Upper lobe of left lung (tissue), 4 donors: ENCODE results near the gene ATP8B1.

Experiments used
- CTCF ChIP-seq, 6 experiments: fragments of 450-650 bp in 4 of 6; fragments of 200-600 bp in 2 of 6; sonication (generic) in 2 of 6; IDR thresholded peaks; one replicate each; pipeline ENCODE4 v1.5.1; 2016 to 2019; ENCODE audit warnings: antibody characterized with exemption in 6 of 6
- EP300 ChIP-seq, 4 donors: sonication (generic); formaldehyde crosslinking; IDR thresholded peaks; one replicate each; pipeline ENCODE4 v1.5.1; 2017; ENCODE audit warnings: antibody characterized with exemption in 4 of 4, control low read depth in 2 of 4
- POLR2A ChIP-seq, 4 donors: fragments of 450-650 bp; IDR thresholded peaks; one replicate each; pipeline ENCODE4 v1.5.1; 2016 to 2017; ENCODE audit warnings: antibody characterized with exemption in 4 of 4, mild to moderate bottlenecking in 2 of 4
- POLR2AphosphoS5 ChIP-seq, 2 donors: sonication (generic); formaldehyde crosslinking; IDR thresholded peaks; one replicate each; pipeline ENCODE4 v1.5.1; 2017; ENCODE audit warnings: antibody characterized with exemption in 2 of 2

DNA sequence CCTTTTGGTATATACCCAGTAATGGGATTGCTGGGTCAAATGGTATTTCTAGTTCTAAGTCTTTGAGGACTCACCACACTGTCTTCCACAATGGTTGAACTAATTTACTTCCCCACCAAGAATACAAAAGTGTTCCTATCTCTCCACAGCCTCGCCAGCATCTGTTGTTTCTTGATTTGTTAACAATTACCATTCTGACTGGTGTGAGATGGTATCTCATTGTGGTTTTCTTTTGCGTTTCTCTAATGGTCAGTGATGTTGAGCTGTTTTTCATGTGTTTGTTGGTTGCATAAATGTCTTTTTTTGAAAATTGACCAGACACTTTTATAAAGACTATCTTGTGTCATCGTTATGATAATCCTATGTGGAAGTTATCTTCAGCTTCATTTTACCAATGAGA, 16.0 kb upstream of the ATP8B1 start:
- TF ChIP-seq POLR2A (IDR thresholded peaks at IDR 0.05) = no peak
- no peak for TF ChIP-seq CTCF (IDR thresholded peaks at IDR 0.05)
- no peak for TF ChIP-seq POLR2AphosphoS5 (IDR thresholded peaks at IDR 0.05)
- TF ChIP-seq EP300 (IDR thresholded peaks at IDR 0.05) = no peak
